ENCODE data around the gene NAALADL2. TPM values are rescaled to one million over a fixed set of nuclear protein-coding genes. Genes with fewer than 3 reads are reported as not detected.
A peak's percentile ranks its signal among the peaks of the same experiment; 100 is the strongest.

Gene NAALADL2
- total and polyA plus RNA-seq, 2 of the 8 experiments (the other 6 are each of a cell fraction or from before 2014, with no cell fraction given) = 0.12 to 0.22 TPM

DNA sequence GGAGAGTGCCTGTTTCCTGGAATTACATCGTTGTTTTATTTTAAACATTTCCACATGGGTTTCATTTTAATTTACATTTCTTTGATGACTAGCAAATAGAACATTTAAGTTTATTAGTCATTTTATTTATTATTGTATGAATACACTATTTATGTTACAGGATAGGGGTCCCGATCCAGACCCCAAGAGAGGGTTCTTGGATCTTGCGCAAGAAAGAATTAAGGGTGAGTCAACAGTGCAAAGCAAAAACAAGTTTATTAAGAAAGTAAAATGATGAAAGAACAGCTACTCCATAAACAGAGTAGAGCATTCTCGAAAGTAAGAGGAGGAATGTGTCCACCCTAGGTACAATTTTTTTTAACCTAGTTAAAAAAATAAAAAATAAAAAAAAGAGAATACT, 539.5 kb downstream of the NAALADL2 start:
- no peaks in the 10 kb centered on the region for H3K79me1 ChIP-seq (ENCODE audit: low read depth, low read length)
- H3K4me2 ChIP-seq (ENCODE audit: insufficient read depth in 1 of 2, low read depth in 2 of 2, low read length in 2 of 2) = no peak overlapping the region
- no peak overlapping the region for H3K23ac ChIP-seq (ENCODE audit: insufficient read length)
- no peak overlapping the region for H2AFZ ChIP-seq (ENCODE audit: low read length)
- H2BK15ac ChIP-seq (ENCODE audit: low read length) = no peak overlapping the region
- H4K5ac ChIP-seq (ENCODE audit: insufficient read length, low read depth, low read length) = no peak overlapping the region
- ChIA-PET POLR2A (ENCODE audit: partially characterized antibody) (no interaction called here), CTCF (ENCODE audit: partially characterized antibody) (interaction anchor here (1.1 kb wide), 1 partner anchor 12 kb away, joined by 3 read pairs; no protein-coding TSS in a partner anchor)
- H2BK20ac ChIP-seq (ENCODE audit: low read length) = no peak overlapping the region
- no peak overlapping the region for H3K4ac ChIP-seq (replicated peaks; ENCODE audit: insufficient read length, low read depth, low read length)
- no peak overlapping the region for H3K9ac ChIP-seq (replicated peaks in 1 of 4; ENCODE audit: extremely low read depth in 1 of 4, low read depth in 3 of 4, low read length in 3 of 4)
- no peaks in the 10 kb centered on the region for H3K23me2 ChIP-seq (ENCODE audit: low read depth, low read length)
- no peak for DNase-seq (ENCODE audit: low read depth in 1 of 2, low spot score in 2 of 2)
- H2BK120ac ChIP-seq (replicated peaks; ENCODE audit: low read depth, low read length) = no peak overlapping the region
- no peak overlapping the region for H4K91ac ChIP-seq (replicated peaks; ENCODE audit: insufficient read length, low read length)
- no peaks in the 10 kb centered on the region for H3K36me3 ChIP-seq (ENCODE audit: control insufficient read depth in 2 of 4, insufficient read depth in 4 of 4, low read length in 3 of 4)
- H3K14ac ChIP-seq (ENCODE audit: insufficient read length) = no peak overlapping the region
- no peaks in the 10 kb centered on the region for H3K79me2 ChIP-seq (ENCODE audit: control insufficient read depth in 1 of 2, insufficient read depth in 2 of 2, low read length in 2 of 2)
- TF ChIP-seq CBX8 (IDR thresholded peaks at IDR 0.05; ENCODE audit: borderline replicate concordance, low read depth, low read length) (no peak), CEBPB (IDR thresholded peaks at IDR 0.05; ENCODE audit: low read depth, low read length) (peak; percentile 73; the same call in 1 of the 2 replicates)
- H3K4me1 ChIP-seq (replicated peaks in 1 of 4; ENCODE audit: control insufficient read depth in 3 of 4, insufficient read depth in 4 of 4, low read length in 3 of 4) = peaks cover 0 to 8% (median 0%) of the 10 kb centered on the region in 4 experiments; a peak in 1 of 7 replicates
- no peak overlapping the region for H3K4me3 ChIP-seq (ENCODE audit: extremely low read depth in 1 of 4, insufficient read depth in 2 of 4, low read depth in 3 of 4, low read length in 4 of 4)
- no peaks in the 10 kb centered on the region for H4K20me1 ChIP-seq (replicated peaks in 1 of 2; ENCODE audit: control insufficient read depth in 1 of 2, insufficient read depth in 2 of 2, low read length in 2 of 2)
- H2AK5ac ChIP-seq (ENCODE audit: low read depth, low read length) = no peak overlapping the region
- H3K27me3 ChIP-seq (replicated peaks in 1 of 4; ENCODE audit: control insufficient read depth in 3 of 4, extremely low read depth in 1 of 4, insufficient read depth in 3 of 4, low read length in 3 of 4) = no peaks in the 10 kb centered on the region
- WGBS, 2 experiments (ENCODE audit: extremely low coverage in 1 of 2, insufficient coverage in 1 of 2, insufficient read length in 1 of 2, insufficient replicate concordance in 2 of 2, low coverage in 1 of 2, low lambda C conversion rate in 2 of 2, missing lambda C conversion rate in 1 of 2) = 93% methylated on average over 4 of the region's 4 CpGs; no CpG with 5 or more reads in 1 of the 2 experiments
- FAIRE-seq = no peak
- no peak overlapping the region for H2BK12ac ChIP-seq (ENCODE audit: low read depth, low read length)
- H2BK5ac ChIP-seq (ENCODE audit: low read depth, low read length) = no peak overlapping the region
- no peaks in the 10 kb centered on the region for H3K9me3 ChIP-seq (ENCODE audit: insufficient read depth in 2 of 2, low read depth in 1 of 2, low read length in 1 of 2)
- H4K8ac ChIP-seq (ENCODE audit: extremely low read depth, insufficient read depth, low read length) = no peak overlapping the region
- no peak overlapping the region for H3K56ac ChIP-seq (replicated peaks; ENCODE audit: insufficient read length, low read depth, low read length)
- no peak overlapping the region for H3K18ac ChIP-seq (ENCODE audit: extremely low read depth, low read length)
- H3K27ac ChIP-seq (ENCODE audit: low read depth, low read length) = no peak overlapping the region
